Neuronal stem cell (in vitro differentiated cells): ENCODE results near the gene EI24.
A peak's percentile ranks its signal among the peaks of the same experiment; 100 is the strongest.

Source experiments
- DNase-seq: peaks from one replicate; pipeline ENCODE4 v3.0.0-alpha.2; 2013; ENCODE audit warnings: low spot score
- H2AFZ ChIP-seq: one replicate; pipeline ENCODE4 v1.6.1; 2013; ENCODE audit warnings: mild to moderate bottlenecking, low read length, inconsistent platforms
- H2AK5ac ChIP-seq: 2 replicates; pipeline ENCODE4 v1.6.1; 2013; ENCODE audit warnings: low read depth, mild to moderate bottlenecking, inconsistent platforms, low read length, moderate library complexity, mixed read lengths
- H2BK120ac ChIP-seq: 2 replicates; pipeline ENCODE4 v1.6.1; 2013; ENCODE audit warnings: low read depth, mild to moderate bottlenecking, inconsistent platforms, low read length, moderate library complexity, mixed read lengths
- H2BK12ac ChIP-seq: one replicate; pipeline ENCODE4 v1.6.1; 2013; ENCODE audit warnings: low read length, inconsistent platforms
- H2BK15ac ChIP-seq: 2 replicates; pipeline ENCODE4 v1.6.1; 2013; ENCODE audit warnings: mild to moderate bottlenecking, low read length, inconsistent platforms, mixed read lengths
- H2BK5ac ChIP-seq: one replicate; pipeline ENCODE4 v1.6.1; 2013; ENCODE audit warnings: inconsistent platforms, mild to moderate bottlenecking, low read length, moderate library complexity
- H3K14ac ChIP-seq: one replicate; pipeline ENCODE4 v1.6.1; 2013; ENCODE audit warnings: low read length, inconsistent platforms
- H3K18ac ChIP-seq: 2 replicates; pipeline ENCODE4 v1.6.1; 2013; ENCODE audit warnings: low read length, inconsistent platforms
- H3K23ac ChIP-seq: 2 replicates; pipeline ENCODE4 v1.6.1; 2013; ENCODE audit warnings: low read depth, mild to moderate bottlenecking, mixed read lengths, low read length, inconsistent platforms; ENCODE audit not compliant: poor library complexity
- H3K27ac ChIP-seq: replicated peaks from 3 replicates; pipeline ENCODE4 v1.5.1; 2013; ENCODE audit warnings: low read length, inconsistent platforms
- H3K27me3 ChIP-seq, 3 experiments: 2 replicates each; pipeline ENCODE4 v1.6.1; 2013; ENCODE audit warnings: low read length in 3 of 3, mild to moderate bottlenecking in 2 of 3, inconsistent platforms in 1 of 3, low read depth in 1 of 3, mixed read lengths in 1 of 3, moderate library complexity in 1 of 3; ENCODE audit not compliant: control insufficient read depth in 3 of 3, insufficient read depth in 3 of 3
- H3K36me3 ChIP-seq, 2 donors: replicated peaks in 1 of 2; 2 replicates each; pipeline ENCODE4 v1.6.1; 2013; ENCODE audit warnings: low read length in 2 of 2; ENCODE audit not compliant: control insufficient read depth in 2 of 2, insufficient read depth in 2 of 2
- H3K4ac ChIP-seq: 2 replicates; pipeline ENCODE4 v1.6.1; 2013; ENCODE audit warnings: inconsistent platforms, mild to moderate bottlenecking, low read length, moderate library complexity
- H3K4me1 ChIP-seq, 2 donors: 1 replicate in 1 of 2; 2 replicates in 1 of 2; pipeline ENCODE4 v1.6.1; 2013; ENCODE audit warnings: low read length in 2 of 2, low read depth in 1 of 2; ENCODE audit not compliant: control insufficient read depth in 2 of 2, insufficient read depth in 1 of 2
- H3K4me2 ChIP-seq: one replicate; pipeline ENCODE4 v1.6.1; 2013; ENCODE audit warnings: mild to moderate bottlenecking, low read length, inconsistent platforms; ENCODE audit not compliant: insufficient read depth, poor library complexity, severe bottlenecking
- H3K4me3 ChIP-seq, 2 donors: 2 replicates each; pipeline ENCODE4 v1.5.1; 2013; ENCODE audit warnings: low read length in 2 of 2, mild to moderate bottlenecking in 2 of 2, inconsistent platforms in 1 of 2, moderate library complexity in 1 of 2
- H3K79me1 ChIP-seq: one replicate; pipeline ENCODE4 v1.6.1; 2013; ENCODE audit warnings: low read depth, mild to moderate bottlenecking, inconsistent platforms, low read length, moderate library complexity
- H3K9ac ChIP-seq: one replicate; pipeline ENCODE4 v1.6.1; 2013; ENCODE audit warnings: mild to moderate bottlenecking, low read depth, low read length, inconsistent platforms; ENCODE audit not compliant: poor library complexity
- H3K9me3 ChIP-seq, 2 donors: replicated peaks in 1 of 2; 2 replicates each; pipeline versions ENCODE3 to v1.6.1; 2013; ENCODE audit warnings: low read length in 2 of 2, mild to moderate bottlenecking in 2 of 2, inconsistent platforms in 1 of 2, low read depth in 1 of 2, mixed read lengths in 1 of 2, moderate library complexity in 1 of 2; ENCODE audit not compliant: control insufficient read depth in 2 of 2, insufficient read depth in 1 of 2
- H4K8ac ChIP-seq: one replicate; pipeline ENCODE4 v1.6.1; 2013; ENCODE audit warnings: low read depth, mild to moderate bottlenecking, inconsistent platforms, low read length, moderate library complexity
- H4K91ac ChIP-seq: one replicate; pipeline ENCODE4 v1.6.1; 2013; ENCODE audit warnings: low read length, low read depth, mild to moderate bottlenecking, inconsistent platforms; ENCODE audit not compliant: poor library complexity
- WGBS, 2 donors: extraction: QIAGEN DNeasy Blood & Tissue Kit; methylation state at CpG; one replicate each; pipeline ENCODE4 v1.1.7; 2013; ENCODE audit warnings: missing lambda C conversion rate in 2 of 2, mixed read lengths in 1 of 2; ENCODE audit not compliant: insufficient read length in 2 of 2, insufficient replicate concordance in 1 of 2; ENCODE audit errors: extremely low coverage in 2 of 2; 5-methylcytosine and 5-hydroxymethylcytosine counted together

Gene EI24

GRCh38 chr11:125564357-125564756 is 4.9 kb upstream of the EI24 start:
- DNase-seq: no peak
- H3K4me1 ChIP-seq: peaks cover 0 to 1% of the 10 kb centered on the region in 2 donors

GRCh38 chr11:125566235-125566634 is 3.0 kb upstream of the EI24 start:
- H3K14ac ChIP-seq: no peak overlapping the region
- H3K4me2 ChIP-seq: no peak overlapping the region
- no peak overlapping the region for H3K18ac ChIP-seq
- H3K4ac ChIP-seq: no peak overlapping the region
- H2BK120ac ChIP-seq: no peak overlapping the region
- no CpG with 5 or more reads among the region's 4 CpGs for WGBS, 2 donors
- H2BK12ac ChIP-seq: no peak overlapping the region
- H2BK5ac ChIP-seq: no peak overlapping the region
- peaks cover 4% of the 10 kb centered on the region for H3K79me1 ChIP-seq
- H2AK5ac ChIP-seq: no peak overlapping the region
- H4K91ac ChIP-seq: no peak overlapping the region
- H3K36me3 ChIP-seq: peaks cover 0 to 2% of the 10 kb centered on the region in 2 donors
- peaks cover 0 to 4% of the 10 kb centered on the region in 2 donors for H3K9me3 ChIP-seq
- no peak for DNase-seq
- H2BK15ac ChIP-seq: no peak overlapping the region
- no peak overlapping the region for H2AFZ ChIP-seq
- peak overlapping the region in 1 of 2 donors; percentile 62 for H3K4me3 ChIP-seq
- H3K27me3 ChIP-seq: peaks cover 0 to 4% (median 0%) of the 10 kb centered on the region in 3 experiments
- no peak overlapping the region for H3K9ac ChIP-seq
- H3K4me1 ChIP-seq: peaks cover 3 to 5% of the 10 kb centered on the region in 2 donors
- H3K27ac ChIP-seq: no peak overlapping the region
- no peak overlapping the region for H4K8ac ChIP-seq
- H3K23ac ChIP-seq: no peak overlapping the region

More at GRCh38 chr11:125564357-125564756, 4.9 kb upstream of the EI24 start:
- Histone ChIP-seq H3K4ac (no peak overlapping the region), H2BK12ac (no peak overlapping the region), H3K18ac (no peak overlapping the region), H2BK5ac (no peak overlapping the region), H3K79me1 (no peaks in the 10 kb centered on the region), H3K36me3 (no peaks in the 10 kb centered on the region), H3K14ac (no peak overlapping the region), H3K27ac (no peak overlapping the region), H3K9ac (no peak overlapping the region), H4K91ac (no peak overlapping the region), H2BK120ac (no peak overlapping the region), H3K4me2 (no peak overlapping the region), H2AK5ac (no peak overlapping the region), H3K4me3 (no peak overlapping the region), H2BK15ac (no peak overlapping the region), H4K8ac (no peak overlapping the region), H3K9me3 (peaks cover 0 to 4% of the 10 kb centered on the region in 2 donors), H2AFZ (no peak overlapping the region), H3K27me3 (peaks cover 0 to 8% (median 0%) of the 10 kb centered on the region in 3 experiments), H3K23ac (no peak overlapping the region)
- no CpG with 5 or more reads among the region's 3 CpGs for WGBS, 2 donors

GRCh38 chr11:125569915-125570621 is 791 bp downstream of the EI24 start:
- no peak for DNase-seq
- peak overlapping the region; percentile 71 for H3K14ac ChIP-seq
- peaks cover 0 to 4% of the 10 kb centered on the region in 2 donors for H3K9me3 ChIP-seq
- no peak overlapping the region for H2BK12ac ChIP-seq
- peaks cover 3 to 5% of the 10 kb centered on the region in 2 donors for H3K4me1 ChIP-seq
- WGBS, 2 donors: no CpG with 5 or more reads among the region's 9 CpGs
- peak overlapping the region; percentile 100 for H3K18ac ChIP-seq
- H4K91ac ChIP-seq: peak overlapping the region; percentile 93
- H3K79me1 ChIP-seq: peaks cover 4% of the 10 kb centered on the region
- H2AFZ ChIP-seq: peak overlapping the region; percentile 94
- peak overlapping the region; percentile 91 for H3K4me2 ChIP-seq
- H2BK120ac ChIP-seq: peak overlapping the region; percentile 88
- no peaks in the 10 kb centered on the region for H3K27me3 ChIP-seq
- peak overlapping the region; percentile 34 for H3K23ac ChIP-seq
- peak overlapping the region; percentile 89 for H2AK5ac ChIP-seq
- H2BK15ac ChIP-seq: no peak overlapping the region
- no peak overlapping the region for H3K27ac ChIP-seq
- peak overlapping the region; percentile 68 for H4K8ac ChIP-seq
- no peak overlapping the region for H3K4ac ChIP-seq
- peaks cover 7 to 34% of the 10 kb centered on the region in 2 donors for H3K36me3 ChIP-seq
- H3K4me3 ChIP-seq: peak overlapping the region; percentile 96 to 97
- H2BK5ac ChIP-seq: peak overlapping the region; percentile 96
- H3K9ac ChIP-seq: peak overlapping the region; percentile 99

- peak overlapping the region in 1 of 2 donors; percentile 2 for H3K4me3 ChIP-seq
- no peak overlapping the region for H3K27ac ChIP-seq
- no peak for DNase-seq
Observed at GRCh38 chr11:125570952-125571351, 1.7 kb downstream of the EI24 start.

More at GRCh38 chr11:125570952-125571351, 1.7 kb downstream of the EI24 start:
- Histone ChIP-seq H3K18ac (no peak overlapping the region), H4K91ac (no peak overlapping the region), H3K4ac (no peak overlapping the region), H4K8ac (no peak overlapping the region), H3K23ac (no peak overlapping the region), H3K9ac (no peak overlapping the region), H3K4me2 (no peak overlapping the region), H3K36me3 (peaks cover 10 to 43% of the 10 kb centered on the region in 2 donors), H3K14ac (no peak overlapping the region), H3K9me3 (peaks cover 0 to 4% of the 10 kb centered on the region in 2 donors), H3K4me1 (peaks cover 3 to 5% of the 10 kb centered on the region in 2 donors), H2BK5ac (no peak overlapping the region), H2BK15ac (no peak overlapping the region), H3K79me1 (peaks cover 4% of the 10 kb centered on the region), H2AK5ac (no peak overlapping the region), H2BK120ac (no peak overlapping the region), H3K27me3 (no peaks in the 10 kb centered on the region), H2AFZ (no peak overlapping the region), H2BK12ac (no peak overlapping the region)
- whole genome bisulfite sequencing, 2 donors: no CpG with 5 or more reads among the region's 2 CpGs
